GM19372 (cell line): ENCODE results near the gene LPIN1.
"Not testable (repeated sequence)": the region's sequence is repeated elsewhere in the genome, so short reads cannot be mapped to it uniquely, and the experiment has no call there.

Experiments used
- ATAC-seq: cut with Tn5 transposase; IDR thresholded peaks from one replicate; pipeline ENCODE4 v1.9.1; 2021; ENCODE audit warnings: mild to moderate bottlenecking, low read depth, moderate library complexity; ENCODE audit not compliant: unreplicated experiment

Gene LPIN1

GRCh38 chr2:11807156-11808015 is 61.0 kb downstream of the LPIN1 start:
- no peak for ATAC-seq

- no peak for ATAC-seq
Observed at GRCh38 chr2:11808016-11808400, 61.6 kb downstream of the LPIN1 start.

- ATAC-seq, result no peak
Observed at GRCh38 chr2:11809586-11810236, 63.3 kb downstream of the LPIN1 start.

DNA sequence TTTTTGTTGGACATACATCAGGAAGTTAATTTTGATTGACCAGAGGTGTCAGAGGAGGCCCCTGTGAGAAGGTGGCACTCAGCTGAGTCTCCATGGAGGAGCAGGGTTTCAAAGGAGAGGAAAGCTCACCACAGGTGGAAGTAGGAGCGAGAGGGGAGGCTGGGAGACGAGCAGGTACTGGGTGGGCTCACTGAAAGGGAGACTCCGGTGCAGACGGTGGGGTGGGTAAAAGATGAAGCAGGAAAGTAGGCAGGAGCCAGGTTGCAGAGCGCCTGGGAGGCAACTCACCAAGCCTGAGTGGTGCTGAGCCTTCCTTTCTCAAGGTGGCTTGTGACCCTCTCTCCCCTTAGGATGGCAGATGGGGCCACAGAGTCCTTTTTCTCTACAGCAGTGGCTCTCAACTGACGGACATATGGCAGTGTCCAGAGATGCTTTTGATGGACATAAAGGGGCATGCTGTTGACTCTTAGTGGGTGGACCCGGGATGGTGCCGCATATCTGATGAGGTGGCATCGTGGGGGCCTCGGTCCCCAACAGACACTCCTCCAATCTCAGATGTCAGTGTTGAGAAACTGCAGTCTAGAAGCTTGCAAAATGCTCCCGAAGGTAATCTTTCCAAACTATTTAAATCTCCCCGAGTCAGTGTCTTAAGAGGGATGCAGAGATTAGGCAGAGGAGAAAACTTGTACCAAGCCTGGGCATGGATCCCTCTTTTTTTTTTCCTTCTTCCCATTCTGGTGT is 64.0 kb downstream of the LPIN1 start:
- no peak for ATAC-seq

DNA sequence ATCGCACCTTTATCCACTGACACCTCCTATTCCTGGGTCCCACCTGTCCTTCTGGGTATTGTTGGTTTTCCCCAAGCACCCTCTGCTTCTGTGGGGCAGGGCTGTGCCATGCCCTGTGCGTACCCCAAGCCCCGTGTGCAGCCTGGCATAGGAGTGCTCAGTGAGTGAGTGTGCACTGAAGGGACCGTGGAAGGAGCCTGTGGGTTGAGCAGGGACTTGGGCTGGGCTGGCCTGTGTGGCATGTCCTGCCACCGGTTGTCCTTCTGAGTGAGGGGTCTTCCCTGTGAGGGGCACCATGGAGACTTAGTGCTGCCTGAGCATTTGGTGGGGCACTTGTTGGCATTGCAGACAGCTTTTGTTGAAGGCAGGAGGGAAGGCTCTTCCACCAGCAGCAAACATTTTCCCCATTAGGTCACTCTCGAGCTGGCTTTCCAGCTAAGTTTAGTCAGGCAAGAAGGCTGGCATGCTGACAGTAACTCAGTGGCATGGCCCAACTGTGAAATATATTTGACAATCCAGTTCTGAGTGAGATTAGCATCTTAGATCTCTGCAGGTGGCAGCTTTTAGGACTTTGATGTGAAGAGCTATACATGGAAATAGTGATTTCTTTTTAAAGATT is 64.7 kb downstream of the LPIN1 start:
- no peak for ATAC-seq

DNA sequence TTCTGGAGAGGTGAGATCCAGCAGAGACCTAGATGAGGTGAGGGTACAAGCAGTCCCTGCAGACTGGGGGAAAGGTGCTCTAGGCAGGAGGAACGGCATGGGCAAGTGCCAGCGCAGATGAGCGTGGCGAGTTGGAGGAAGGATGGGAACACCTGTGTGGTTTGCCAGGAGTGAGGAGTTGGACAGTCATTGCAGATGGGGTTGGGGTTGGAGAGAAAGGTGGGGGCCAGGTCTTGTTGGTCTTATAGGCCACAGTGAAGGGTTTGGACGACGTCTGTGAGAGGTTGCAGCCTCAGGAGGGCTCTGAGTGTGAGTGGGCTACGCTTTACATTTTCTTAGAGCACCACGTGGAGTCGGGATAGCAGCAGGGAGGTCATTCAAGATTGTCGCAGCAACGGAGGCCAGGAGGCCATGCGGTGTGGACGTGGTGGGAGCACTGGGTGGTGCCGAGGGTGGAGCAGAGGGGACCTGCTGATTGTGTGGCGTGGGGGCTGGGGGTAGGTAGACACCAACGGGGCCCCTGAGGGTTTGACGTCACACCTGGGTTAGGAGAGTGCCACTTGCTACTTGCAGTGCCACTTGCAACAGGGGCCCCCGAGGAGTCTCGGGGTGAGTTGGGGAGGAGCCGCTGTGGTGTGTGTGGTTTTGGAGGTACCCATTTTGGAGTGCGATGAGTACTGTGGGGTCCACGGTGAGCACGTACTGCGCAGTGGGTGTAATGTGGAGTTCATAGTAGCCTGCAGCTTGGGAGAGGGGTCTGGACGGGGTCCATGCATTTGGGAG is 66.2 kb downstream of the LPIN1 start:
- no peak for ATAC-seq

GRCh38 chr2:11813345-11813744 is 66.9 kb downstream of the LPIN1 start:
- ATAC-seq, result not testable (repeated sequence)

DNA sequence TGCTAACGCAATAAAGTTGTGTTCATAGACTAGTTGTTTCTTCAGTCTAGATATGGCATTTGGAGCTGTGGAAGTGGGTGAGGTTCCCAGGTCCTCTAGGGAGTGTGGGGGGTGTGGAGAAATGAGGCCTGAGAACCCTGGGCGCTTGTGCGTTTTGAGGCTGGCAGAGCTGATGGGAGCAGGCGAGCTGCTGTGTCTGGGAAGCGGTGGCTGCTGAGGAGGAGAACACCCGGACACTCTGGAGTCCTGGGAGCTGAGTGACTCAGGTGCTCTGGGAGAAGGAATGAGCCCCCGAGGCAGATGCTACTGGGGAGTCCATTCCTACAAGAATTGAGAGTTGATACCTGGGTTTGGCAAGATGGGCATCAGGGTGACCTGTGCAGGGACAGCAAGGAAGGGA is 67.5 kb downstream of the LPIN1 start:
- no peak for ATAC-seq

DNA sequence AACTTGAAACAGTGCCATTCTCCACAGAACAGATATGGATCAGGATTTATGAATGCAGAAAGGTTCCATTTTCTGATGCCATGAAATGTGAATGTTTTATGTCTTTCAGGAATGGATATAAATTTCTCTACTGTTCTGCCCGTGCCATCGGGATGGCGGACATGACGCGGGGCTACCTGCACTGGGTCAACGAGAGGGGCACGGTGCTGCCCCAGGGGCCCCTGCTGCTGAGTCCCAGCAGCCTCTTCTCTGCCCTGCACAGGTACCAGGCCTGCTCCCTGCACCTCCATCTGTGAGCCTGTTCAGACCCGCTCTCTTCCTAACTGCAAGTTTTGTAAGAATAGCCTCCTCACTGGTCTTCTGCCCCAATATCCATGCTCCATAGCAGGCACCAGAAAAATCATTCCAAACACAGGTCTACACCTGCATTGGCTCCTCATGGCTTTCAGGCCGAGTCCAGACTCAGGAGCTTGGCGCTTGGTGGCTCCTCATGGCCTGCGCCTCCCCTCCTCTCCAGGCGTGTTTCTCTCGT is 68.6 kb downstream of the LPIN1 start:
- ATAC-seq, result no peak

DNA sequence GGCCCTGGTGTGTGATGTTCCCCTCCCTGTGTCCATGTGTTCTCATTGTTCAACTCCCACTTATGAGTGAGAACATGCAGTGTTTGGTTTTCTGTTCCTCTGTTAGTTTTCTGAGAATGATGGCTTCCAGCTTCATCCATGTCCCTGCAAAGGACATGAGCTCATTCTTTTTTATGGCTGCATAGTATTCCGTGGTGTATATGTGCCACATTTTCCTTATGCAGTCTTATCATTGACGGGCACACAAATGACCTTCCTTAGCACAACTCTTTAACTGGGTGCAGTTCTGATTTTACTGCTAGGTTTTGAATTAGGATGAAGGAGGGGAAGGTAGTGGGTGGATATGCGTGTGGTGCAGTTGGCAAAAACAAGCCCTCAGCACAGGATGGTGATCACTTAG is 70.5 kb downstream of the LPIN1 start:
- ATAC-seq, result not testable (repeated sequence)

GRCh38 chr2:11819235-11819729 is 72.8 kb downstream of the LPIN1 start:
- ATAC-seq, result no peak

- no peak for ATAC-seq
Observed at GRCh38 chr2:11820650-11821049, 74.2 kb downstream of the LPIN1 start.

GRCh38 chr2:11821705-11822104 is 75.3 kb downstream of the LPIN1 start:
- ATAC-seq, result no peak

DNA sequence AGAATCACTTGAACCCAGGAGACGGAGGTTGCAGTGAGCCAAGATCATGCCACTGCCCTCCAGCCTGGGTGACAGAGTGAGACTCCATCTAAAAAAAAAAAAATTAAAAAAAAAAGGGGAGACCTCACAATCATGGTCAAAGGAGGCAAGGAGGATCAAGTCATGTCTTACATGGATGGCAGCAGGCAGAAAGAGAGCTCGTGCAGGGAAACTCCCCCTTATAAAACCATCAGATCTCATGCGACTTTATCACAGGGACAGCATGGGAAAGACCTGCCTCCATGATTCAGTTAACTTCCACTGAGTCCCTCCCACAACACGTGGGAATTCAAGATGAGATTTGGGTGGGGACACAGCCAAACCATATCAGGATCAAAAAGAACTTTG is 75.9 kb downstream of the LPIN1 start:
- ATAC-seq, result not testable (repeated sequence)

DNA sequence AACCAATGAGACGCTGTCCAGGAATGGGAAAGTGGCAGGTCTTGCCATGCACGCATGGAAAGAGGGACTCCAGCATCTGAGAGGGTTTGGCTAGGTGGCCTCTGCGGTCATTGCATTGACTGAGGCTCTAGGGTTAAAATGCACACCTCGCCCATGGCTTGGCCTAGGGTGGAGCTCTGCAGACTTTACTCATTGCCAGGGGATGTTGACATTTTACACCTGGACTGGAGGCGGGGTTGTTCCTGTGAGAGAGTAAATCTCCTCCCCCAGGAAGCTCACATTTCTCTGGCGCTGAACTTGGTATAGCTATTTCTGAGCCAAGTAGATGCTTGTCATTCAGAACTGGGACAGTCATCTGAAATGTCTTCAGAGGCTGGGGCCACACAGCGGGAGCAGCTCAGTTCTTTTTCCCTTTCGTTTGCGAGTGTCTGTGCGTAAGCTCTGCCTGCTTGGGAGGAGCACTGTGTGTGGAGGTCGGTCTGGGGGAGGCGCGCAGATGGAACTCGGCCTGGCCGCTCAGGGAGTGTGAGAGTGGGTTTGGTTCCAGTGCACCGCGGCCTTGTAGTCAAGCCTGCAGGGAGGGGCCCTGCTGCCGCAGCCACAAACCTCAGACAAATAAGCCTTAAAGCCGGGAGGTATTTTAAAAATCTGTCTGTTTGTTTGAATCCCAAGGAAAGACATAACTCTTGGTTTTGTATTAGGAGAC is 76.5 kb downstream of the LPIN1 start:
- no peak for ATAC-seq

DNA sequence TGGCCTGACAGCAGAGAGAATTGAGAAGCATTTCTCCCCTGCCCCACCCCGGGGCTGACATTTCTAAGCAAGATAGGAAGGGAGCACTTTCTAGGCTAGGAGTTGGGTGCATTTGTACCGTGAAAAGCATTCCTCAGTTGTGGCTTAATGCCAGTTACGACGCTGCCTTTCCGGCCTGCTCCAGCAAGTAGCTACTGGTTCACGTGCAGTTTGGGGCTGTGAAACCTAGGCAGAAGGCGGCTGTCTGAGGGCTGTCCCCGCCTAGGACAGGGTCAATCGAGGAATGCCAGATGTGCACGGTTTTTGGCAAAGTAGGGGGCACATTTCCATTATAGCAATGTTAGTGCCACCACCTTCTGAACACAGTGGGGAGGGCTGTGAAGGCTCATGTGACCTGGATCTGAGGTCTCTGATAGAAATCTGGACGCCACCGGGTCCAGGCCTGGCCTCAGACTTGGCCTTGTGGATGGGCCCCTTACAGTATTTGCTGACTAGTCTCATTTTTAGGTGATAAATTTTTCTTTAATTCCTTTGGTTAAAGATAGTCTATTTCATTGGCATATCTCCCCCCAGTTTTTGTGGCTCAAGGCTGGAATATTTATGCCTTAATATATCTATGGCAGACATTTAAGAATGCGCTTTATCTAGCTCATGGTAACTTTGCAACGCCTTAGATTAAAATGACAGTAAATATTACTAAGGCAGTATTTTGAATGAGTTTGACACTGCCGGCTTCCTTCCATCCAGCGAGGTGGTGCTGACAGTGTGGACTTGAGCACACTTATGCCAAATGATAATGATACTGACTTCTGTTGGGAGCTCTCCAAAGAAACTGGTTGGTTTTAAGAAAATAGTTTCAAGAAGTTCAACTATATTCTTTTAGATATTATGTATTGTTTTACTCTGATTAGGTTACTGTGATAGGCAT is 78.7 kb downstream of the LPIN1 start:
- ATAC-seq, result no peak

GRCh38 chr2:11827547-11827946 is 81.1 kb downstream of the LPIN1 start:
- no peak for ATAC-seq

GRCh38 chr2:11828933-11829323 is 82.5 kb downstream of the LPIN1 start:
- ATAC-seq, result no peak
